Measurements from ENCODE around the gene CADPS2. TPM values are rescaled to one million over a fixed set of nuclear protein-coding genes. Genes with fewer than 3 reads are reported as not detected.

CADPS2 gene
- total RNA-seq, 2 experiments from 2014 or later, result not detected

DNA sequence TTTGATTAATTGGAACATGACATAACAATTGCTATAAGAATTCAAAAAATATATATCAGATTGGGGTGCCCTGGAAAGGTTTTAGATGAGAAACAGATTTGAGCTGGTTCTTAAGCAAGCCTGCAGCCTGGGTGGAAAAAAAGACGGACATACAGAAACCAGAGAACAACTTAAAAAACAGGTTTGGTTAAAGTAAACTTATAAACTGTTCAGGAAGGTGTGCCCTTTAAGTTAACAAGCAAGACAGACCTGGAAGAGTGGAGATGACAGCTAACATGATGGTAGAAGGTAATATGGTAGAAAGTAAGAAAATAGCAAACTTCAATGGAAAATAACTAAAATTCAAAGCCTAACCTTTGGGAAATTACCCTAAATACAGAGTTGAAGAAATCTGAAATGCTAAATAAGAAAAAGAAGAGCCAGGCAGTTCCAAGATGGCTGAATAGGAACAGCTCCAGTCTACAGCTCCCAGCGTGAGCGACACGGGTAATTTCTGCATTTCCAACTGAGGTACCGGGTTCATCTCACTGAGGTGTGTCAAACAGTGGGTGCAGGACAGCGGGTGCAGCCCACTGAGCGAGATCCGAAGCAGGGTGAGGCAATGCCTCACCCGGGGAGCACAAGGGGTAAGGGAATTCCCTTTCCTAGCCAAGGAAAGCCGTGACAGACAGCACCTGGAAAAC lies 52.2 kb downstream of the CADPS2 start:
- no peak for ATAC-seq
- H3K4me1 Mint-ChIP-seq (ENCODE audit: low read depth), result no peaks in the 10 kb centered on the region
- H3K36me3 Mint-ChIP-seq (ENCODE audit: low read depth), result no peaks in the 10 kb centered on the region
- no peak overlapping the region for H3K4me3 Mint-ChIP-seq
- H3K27me3 Mint-ChIP-seq, result no peaks in the 10 kb centered on the region
- peaks cover 5% of the 10 kb centered on the region for H3K9me3 Mint-ChIP-seq
- intact Hi-C loops (cut with micrococcal nuclease), result no loop called here
- DNase-seq, result no peak
- H3K27ac Mint-ChIP-seq, result no peak overlapping the region
- ChIA-PET CTCF (no interaction called here), POLR2A (no interaction called here)
- TF ChIP-seq, protein P1, sequence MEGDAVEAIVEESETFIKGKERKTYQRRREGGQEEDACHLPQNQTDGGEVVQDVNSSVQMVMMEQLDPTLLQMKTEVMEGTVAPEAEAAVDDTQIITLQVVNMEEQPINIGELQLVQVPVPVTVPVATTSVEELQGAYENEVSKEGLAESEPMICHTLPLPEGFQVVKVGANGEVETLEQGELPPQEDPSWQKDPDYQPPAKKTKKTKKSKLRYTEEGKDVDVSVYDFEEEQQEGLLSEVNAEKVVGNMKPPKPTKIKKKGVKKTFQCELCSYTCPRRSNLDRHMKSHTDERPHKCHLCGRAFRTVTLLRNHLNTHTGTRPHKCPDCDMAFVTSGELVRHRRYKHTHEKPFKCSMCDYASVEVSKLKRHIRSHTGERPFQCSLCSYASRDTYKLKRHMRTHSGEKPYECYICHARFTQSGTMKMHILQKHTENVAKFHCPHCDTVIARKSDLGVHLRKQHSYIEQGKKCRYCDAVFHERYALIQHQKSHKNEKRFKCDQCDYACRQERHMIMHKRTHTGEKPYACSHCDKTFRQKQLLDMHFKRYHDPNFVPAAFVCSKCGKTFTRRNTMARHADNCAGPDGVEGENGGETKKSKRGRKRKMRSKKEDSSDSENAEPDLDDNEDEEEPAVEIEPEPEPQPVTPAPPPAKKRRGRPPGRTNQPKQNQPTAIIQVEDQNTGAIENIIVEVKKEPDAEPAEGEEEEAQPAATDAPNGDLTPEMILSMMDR (IDR thresholded peaks at IDR 0.05), result no peak

DNA sequence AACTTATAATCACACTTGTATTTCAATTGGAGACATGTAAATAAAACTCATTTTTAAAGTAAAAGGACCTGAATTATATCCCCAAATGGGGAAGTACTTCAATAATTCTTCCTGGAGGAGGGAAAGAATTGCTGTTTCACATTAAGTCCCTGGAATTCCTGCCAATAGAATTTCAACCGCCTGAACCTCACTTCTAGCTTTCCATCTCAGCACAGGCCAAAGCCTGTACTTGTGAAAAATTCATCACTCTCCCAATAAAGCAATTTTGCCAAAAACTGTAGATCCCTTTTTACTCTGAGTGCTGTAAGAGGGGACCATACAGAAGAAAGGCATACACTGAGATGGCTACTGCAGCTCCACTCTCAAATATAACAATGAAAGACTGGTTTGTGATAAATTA lies 54.8 kb downstream of the CADPS2 start:
- Mint-ChIP-seq H3K4me1 (ENCODE audit: low read depth) (no peaks in the 10 kb centered on the region), H3K9me3 (peaks cover 4% of the 10 kb centered on the region), H3K27me3 (no peaks in the 10 kb centered on the region), H3K27ac (no peak overlapping the region), H3K36me3 (ENCODE audit: low read depth) (no peaks in the 10 kb centered on the region), H3K4me3 (no peak overlapping the region)
- TF ChIP-seq, protein P1 (IDR thresholded peaks at IDR 0.05), result no peak
- no peak for DNase-seq
- intact Hi-C loops (cut with micrococcal nuclease), result no loop called here
- no peak for ATAC-seq
- CTCF ChIA-PET, result no interaction called here
- POLR2A ChIA-PET, result no interaction called here

DNA sequence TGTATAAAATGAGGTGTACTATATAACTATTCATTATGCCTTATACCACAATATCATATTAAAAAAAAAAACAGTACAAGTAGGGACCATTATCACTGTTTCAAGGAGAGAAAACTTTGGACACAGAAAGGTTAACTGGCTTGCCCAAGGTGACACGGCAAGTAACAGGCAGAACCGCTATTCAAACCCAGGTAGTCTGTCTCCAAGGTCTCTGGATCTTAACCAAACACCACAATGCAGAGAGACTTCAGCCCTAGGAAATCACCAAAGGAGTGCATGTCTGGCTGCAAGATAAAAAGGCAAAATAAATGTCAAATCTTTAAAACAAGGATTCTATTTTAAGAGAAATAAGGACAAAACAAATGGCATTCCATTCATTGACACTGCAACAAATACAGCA lies 56.3 kb downstream of the CADPS2 start:
- H3K4me1 Mint-ChIP-seq (ENCODE audit: low read depth), result no peaks in the 10 kb centered on the region
- DNase-seq (no peak), ATAC-seq (no peak)
- TF ChIP-seq, protein P1 (IDR thresholded peaks at IDR 0.05), result no peak
- no peak overlapping the region for H3K27ac Mint-ChIP-seq
- intact Hi-C loops (cut with micrococcal nuclease), result no loop called here
- ChIA-PET CTCF (no interaction called here), POLR2A (no interaction called here)
- no peak overlapping the region for H3K4me3 Mint-ChIP-seq
- no peaks in the 10 kb centered on the region for H3K27me3 Mint-ChIP-seq
- no peaks in the 10 kb centered on the region for H3K36me3 Mint-ChIP-seq (ENCODE audit: low read depth)
- H3K9me3 Mint-ChIP-seq, result peaks cover 4% of the 10 kb centered on the region

DNA sequence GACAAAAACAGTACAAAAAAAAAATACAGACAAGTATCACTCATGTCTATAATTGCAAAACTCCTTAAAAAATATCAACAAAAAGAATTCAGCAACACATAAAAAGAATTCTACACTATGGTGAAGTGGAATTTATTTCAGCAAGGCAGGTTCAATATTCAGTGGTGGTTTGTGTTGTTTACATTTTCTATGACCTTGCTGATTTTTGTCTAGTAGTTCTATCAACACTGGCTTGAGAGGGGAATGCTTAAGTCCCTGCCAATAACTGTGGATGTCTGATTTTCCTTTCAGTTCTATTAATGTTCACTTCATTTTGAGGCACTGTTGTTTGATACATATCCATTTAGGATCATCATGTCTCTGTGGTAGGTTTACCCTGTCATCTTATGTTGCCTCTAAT lies 58.5 kb downstream of the CADPS2 start:
- Mint-ChIP-seq H3K27me3 (no peaks in the 10 kb centered on the region), H3K4me3 (no peak overlapping the region), H3K4me1 (ENCODE audit: low read depth) (no peaks in the 10 kb centered on the region), H3K27ac (no peak overlapping the region), H3K36me3 (ENCODE audit: low read depth) (no peaks in the 10 kb centered on the region), H3K9me3 (peaks cover 2% of the 10 kb centered on the region)
- CTCF ChIA-PET, result no interaction called here
- intact Hi-C loops (cut with micrococcal nuclease), result no loop called here
- POLR2A ChIA-PET, result no interaction called here
- no peak for DNase-seq
- TF ChIP-seq, protein P1 (IDR thresholded peaks at IDR 0.05), result no peak
- no peak for ATAC-seq

DNA sequence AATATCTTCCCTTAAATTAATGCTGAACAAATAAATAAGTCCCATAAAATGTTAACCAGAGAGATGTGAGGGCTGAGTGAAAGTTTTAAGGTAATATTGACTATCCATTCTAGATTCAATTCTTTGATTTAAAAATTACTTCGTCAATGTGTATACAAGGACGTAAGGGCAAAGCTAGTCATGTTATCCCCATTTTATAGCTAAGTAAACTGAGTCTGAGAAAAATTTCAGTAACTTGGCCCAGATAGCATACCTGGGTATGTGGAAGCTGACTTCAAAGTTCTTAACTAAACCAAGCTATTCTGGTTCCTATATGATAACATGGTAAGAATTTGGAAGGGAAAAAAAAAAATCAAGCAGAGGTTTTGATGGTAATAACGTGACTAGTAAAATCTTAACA lies 72.4 kb downstream of the CADPS2 start:
- CTCF ChIA-PET, result no interaction called here
- Mint-ChIP-seq H3K27me3 (no peaks in the 10 kb centered on the region), H3K4me1 (ENCODE audit: low read depth) (no peaks in the 10 kb centered on the region), H3K36me3 (ENCODE audit: low read depth) (no peaks in the 10 kb centered on the region), H3K27ac (no peak overlapping the region), H3K9me3 (peaks cover 7% of the 10 kb centered on the region), H3K4me3 (no peak overlapping the region)
- POLR2A ChIA-PET, result no interaction called here
- TF ChIP-seq, protein P1 (IDR thresholded peaks at IDR 0.05), result no peak
- intact Hi-C loops (cut with micrococcal nuclease), result no loop called here
- DNase-seq, result no peak
- no peak for ATAC-seq

Data from activated CD8-positive, alpha-beta T cell treated with anti-CD3 and anti-CD28 coated beads for 36 hours (primary cell).